Epithelial cell of proximal tubule (primary cell): ENCODE data around the gene LUC7L2. TPM values are rescaled to one million over a fixed set of nuclear protein-coding genes. Genes with fewer than 3 reads are reported as not detected.
"Not testable (repeated sequence)": the region's sequence is repeated elsewhere in the genome, so short reads cannot be mapped to it uniquely, and the experiment has no call there.

Experiments used
- DNase-seq: peaks from one replicate; pipeline ENCODE4 v3.0.0-alpha.2; 2011; ENCODE audit warnings: low read depth
- H3K4me3 ChIP-seq: 2 replicates; pipeline ENCODE4 v1.5.1; 2011; ENCODE audit warnings: low read depth, mild to moderate bottlenecking, low read length
- CTCF ChIP-seq: conservative IDR thresholded peaks from 2 replicates; pipeline ENCODE4 v1.5.1; 2012; ENCODE audit warnings: low read depth, mild to moderate bottlenecking, low read length
- total RNA-seq: library from RNA; depleted of rRNA; stranded (reverse); fragments of >200 nt; gene quantifications from 2 replicates; pipeline ENCODE4 v1.2.3, GENCODE V29; 2015

LUC7L2 gene
- total RNA-seq, 1 donor from 2014 or later = 56.0 TPM

- TF ChIP-seq CTCF = no peak
- no peak for DNase-seq
- no peak overlapping the region for H3K4me3 ChIP-seq
Measured at GRCh38 chr7:139397192-139397591, 37.5 kb downstream of the LUC7L2 start.

GRCh38 chr7:139403601-139404000 lies 43.9 kb downstream of the LUC7L2 start:
- H3K4me3 ChIP-seq = no peak overlapping the region
- TF ChIP-seq CTCF = no peak
- peak; percentile 22 for DNase-seq

GRCh38 chr7:139407555-139407954 lies 47.9 kb downstream of the LUC7L2 start:
- no peak overlapping the region for H3K4me3 ChIP-seq
- no peak for TF ChIP-seq CTCF
- DNase-seq = no peak

GRCh38 chr7:139414743-139415402 lies 55.2 kb downstream of the LUC7L2 start:
- DNase-seq, H3K4me3 ChIP-seq: not testable (repeated sequence)

- DNase-seq = no peak
- no peak overlapping the region for H3K4me3 ChIP-seq
- TF ChIP-seq CTCF = no peak
Measured at GRCh38 chr7:139416405-139416804, 56.7 kb downstream of the LUC7L2 start.

- no peak for DNase-seq
- TF ChIP-seq CTCF = no peak
- H3K4me3 ChIP-seq = no peak overlapping the region
Measured at GRCh38 chr7:139417478-139417877, 57.8 kb downstream of the LUC7L2 start.

- H3K4me3 ChIP-seq = no peak overlapping the region
- no peak for TF ChIP-seq CTCF
- DNase-seq = no peak
Measured at GRCh38 chr7:139421123-139421522, 61.4 kb downstream of the LUC7L2 start.
